RWPE2 (cell line): Measurements from ENCODE around the gene FGF11.

Experiments used
- ATAC-seq: fragments of 200-7000 bp; cut with Tn5 transposase; 3 replicates; pipeline ENCODE4 v1.9.1; 2021; ENCODE audit warnings: low read depth
- DNase-seq: peaks from one replicate; pipeline ENCODE4 v3.0.0-alpha.2; 2020; ENCODE audit warnings: low spot score
- H3K27ac ChIP-seq: fragments of 450-650 bp; 2 replicates; pipeline ENCODE4 v1.5.1; 2017; ENCODE audit warnings: mild to moderate bottlenecking; ENCODE audit not compliant: poor library complexity, severe bottlenecking
- H3K27me3 ChIP-seq: fragments of 250-450 bp; sonication (Bioruptor Pico); 2 replicates; pipeline ENCODE4 v1.5.1; 2021; ENCODE audit warnings: mild to moderate bottlenecking, moderate library complexity; ENCODE audit not compliant: insufficient read depth, poor library complexity, severe bottlenecking
- H3K36me3 ChIP-seq: fragments of 250-450 bp; sonication (Bioruptor Pico); 2 replicates; pipeline ENCODE4 v1.5.1; 2020; ENCODE audit warnings: low read depth, mild to moderate bottlenecking, moderate library complexity
- H3K4me1 ChIP-seq: fragments of 250-450 bp; sonication (Bioruptor Pico); 2 replicates; pipeline ENCODE4 v1.5.1; 2021; ENCODE audit warnings: mild to moderate bottlenecking, moderate library complexity; ENCODE audit not compliant: insufficient read depth, poor library complexity, severe bottlenecking
- H3K4me3 ChIP-seq: fragments of 250-450 bp; sonication (Bioruptor Pico); 2 replicates; pipeline ENCODE4 v1.5.1; 2021; ENCODE audit warnings: mild to moderate bottlenecking, moderate library complexity; ENCODE audit not compliant: severe bottlenecking
- H3K9me3 ChIP-seq: fragments of 250-450 bp; sonication (Bioruptor Pico); 2 replicates; pipeline ENCODE4 v1.5.1; 2021; ENCODE audit warnings: mild to moderate bottlenecking, moderate library complexity; ENCODE audit not compliant: severe bottlenecking
- CTCF ChIP-seq: fragments of 450-650 bp; IDR thresholded peaks from one replicate; pipeline ENCODE4 v1.5.1; 2017; ENCODE audit warnings: mild to moderate bottlenecking, moderate library complexity; ENCODE audit not compliant: poor library complexity, severe bottlenecking

Gene FGF11

GRCh38 chr17:7418472-7419152 lies 20.7 kb upstream of the FGF11 start:
- Histone ChIP-seq H3K27ac (no peak overlapping the region), H3K27me3 (no peaks in the 10 kb centered on the region), H3K4me3 (no peak overlapping the region), H3K9me3 (no peaks in the 10 kb centered on the region), H3K36me3 (no peaks in the 10 kb centered on the region), H3K4me1 (no peaks in the 10 kb centered on the region)
- no peak for TF ChIP-seq CTCF
- DNase-seq (no peak), ATAC-seq (no peak)

GRCh38 chr17:7419819-7420610 lies 19.3 kb upstream of the FGF11 start, which contains the start of gene SPEM1:
Gene SPEM1, plus strand, starts transcription at chr17:7420324. Its CDS starts 61 bp downstream, at chr17:7420385.
- DNase-seq: no peak
- Histone ChIP-seq H3K27ac (no peak within 1 kb of the TSS), H3K4me1 (no peaks in the 10 kb centered on the region), H3K27me3 (no peaks in the 10 kb centered on the region), H3K4me3 (no peak within 1 kb of the TSS), H3K9me3 (no peaks in the 10 kb centered on the region), H3K36me3 (no peaks in the 10 kb centered on the region)
- no peak for TF ChIP-seq CTCF
- ATAC-seq: no peak

- DNase-seq (no peak), ATAC-seq (no peak)
- Histone ChIP-seq H3K27me3 (no peaks in the 10 kb centered on the region), H3K9me3 (no peaks in the 10 kb centered on the region), H3K4me3 (no peak overlapping the region), H3K36me3 (no peaks in the 10 kb centered on the region), H3K4me1 (no peaks in the 10 kb centered on the region), H3K27ac (no peak overlapping the region)
- TF ChIP-seq CTCF: no peak
Measured at GRCh38 chr17:7421186-7421585, 18.1 kb upstream of the FGF11 start.

GRCh38 chr17:7423679-7424078 lies 15.6 kb upstream of the FGF11 start:
- no peak for DNase-seq

More at GRCh38 chr17:7423679-7424078, 15.6 kb upstream of the FGF11 start:
- H3K27ac ChIP-seq: no peak overlapping the region
- no peak overlapping the region for H3K4me3 ChIP-seq
- H3K9me3 ChIP-seq: no peaks in the 10 kb centered on the region
- H3K36me3 ChIP-seq: no peaks in the 10 kb centered on the region
- TF ChIP-seq CTCF: no peak
- no peak for ATAC-seq
- H3K4me1 ChIP-seq: no peaks in the 10 kb centered on the region
- H3K27me3 ChIP-seq: no peaks in the 10 kb centered on the region
